OCI-LY3 (cell line): ENCODE data around the gene CSRNP3.

Experiments
- CTCF ChIP-seq: fragments of 200-600, 300-600 bp; sonication (generic); IDR thresholded peaks from 2 replicates; pipeline ENCODE4 v1.5.1; 2014; ENCODE audit warnings: antibody characterized with exemption, low read length, low read depth
- EZH2phosphoT487 ChIP-seq: fragments of 200-600 bp; shearing (Covaris generic); IDR thresholded peaks from 2 replicates; pipeline ENCODE4 v1.6.1; 2018; ENCODE audit warnings: antibody characterized with exemption, mixed run types, low read depth

- TF ChIP-seq CTCF (no peak), EZH2phosphoT487 (no peak)
Observed at GRCh38 chr2:165660361-165660760, 190.9 kb downstream of the CSRNP3 start.
